H1 (cell line): ENCODE data around the gene NKAIN2. TPM values are rescaled to one million over a fixed set of nuclear protein-coding genes. Genes with fewer than 3 reads are reported as not detected.

Source experiments
- CTCF ChIA-PET: fragments of 300-600 bp; sonication (Branson Sonifier 250); formaldehyde crosslinking; loops from one replicate; lab custom pipeline; 2021; ENCODE audit not compliant: partially characterized antibody; lab: Charles Lee
- POLR2A ChIA-PET: fragments of 300-600 bp; sonication (Branson Sonifier 250); formaldehyde crosslinking; loops from one replicate; lab custom pipeline; 2021; ENCODE audit warnings: inconsistent platforms; ENCODE audit not compliant: partially characterized antibody; lab: Charles Lee
- DNase-seq, 2 experiments: peaks; one replicate each; pipeline versions ENCODE4 v3.0.0 to v3.0.0-alpha.2; 2010 to 2022; ENCODE audit warnings: low spot score in 2 of 2, low read depth in 1 of 2, mixed read lengths in 1 of 2
- FAIRE-seq: peaks from 2 replicates; lab custom pipeline; 2011; peaks lifted over from hg19 to GRCh38; lab: Jason Lieb, UNC
- H2AFZ ChIP-seq: 2 replicates; pipeline ENCODE4 v1.8.1; 2012; ENCODE audit warnings: low read length, inconsistent platforms
- H2AK5ac ChIP-seq: 2 replicates; pipeline ENCODE4 v1.6.1; 2013; ENCODE audit warnings: low read depth, low read length
- H2BK120ac ChIP-seq: replicated peaks from 2 replicates; pipeline ENCODE3; 2013; ENCODE audit warnings: low read depth, low read length, inconsistent platforms
- H2BK12ac ChIP-seq: 2 replicates; pipeline ENCODE4 v1.6.1; 2013; ENCODE audit warnings: low read depth, low read length
- H2BK15ac ChIP-seq: 2 replicates; pipeline ENCODE4 v1.6.1; 2013; ENCODE audit warnings: low read length
- H2BK20ac ChIP-seq: 2 replicates; pipeline ENCODE4 v1.6.1; 2013; ENCODE audit warnings: low read length
- H2BK5ac ChIP-seq: 2 replicates; pipeline ENCODE4 v1.6.1; 2013; ENCODE audit warnings: low read depth, low read length
- H3K14ac ChIP-seq: 2 replicates; pipeline ENCODE4 v1.6.1; 2013; ENCODE audit warnings: inconsistent platforms; ENCODE audit not compliant: insufficient read length
- H3K18ac ChIP-seq: 2 replicates; pipeline ENCODE4 v1.6.1; 2013; ENCODE audit warnings: low read length; ENCODE audit errors: extremely low read depth
- H3K23ac ChIP-seq: 2 replicates; pipeline ENCODE4 v1.6.1; 2013; ENCODE audit warnings: inconsistent platforms; ENCODE audit not compliant: insufficient read length
- H3K23me2 ChIP-seq: 2 replicates; pipeline ENCODE4 v1.6.1; 2013; ENCODE audit warnings: low read depth, low read length
- H3K27ac ChIP-seq: 2 replicates; pipeline ENCODE4 v1.6.1; 2011; ENCODE audit warnings: low read depth, low read length, inconsistent platforms
- H3K27me3 ChIP-seq, 4 experiments: replicated peaks in 1 of 4; 1 replicate in 1 of 4; 2 replicates in 3 of 4; pipeline versions ENCODE4 v1.6.1 to v1.8.1; 2011 to 2013; ENCODE audit warnings: low read length in 3 of 4, mild to moderate bottlenecking in 3 of 4, inconsistent platforms in 2 of 4, mixed read lengths in 2 of 4, moderate library complexity in 1 of 4; ENCODE audit not compliant: control insufficient read depth in 3 of 4, insufficient read depth in 3 of 4; ENCODE audit errors: extremely low read depth in 1 of 4
- H3K36me3 ChIP-seq, 4 experiments: 2 replicates each; pipeline versions ENCODE4 v1.6.1 to v1.8.1; 2011 to 2013; ENCODE audit warnings: mild to moderate bottlenecking in 4 of 4, low read length in 3 of 4, moderate library complexity in 2 of 4, control low read depth in 1 of 4, inconsistent platforms in 1 of 4; ENCODE audit not compliant: insufficient read depth in 4 of 4, control insufficient read depth in 2 of 4
- H3K4ac ChIP-seq: replicated peaks from 2 replicates; pipeline ENCODE3; 2013; ENCODE audit warnings: low read length, low read depth, mixed read lengths, inconsistent platforms; ENCODE audit not compliant: insufficient read length
- H3K4me1 ChIP-seq, 4 experiments: replicated peaks in 1 of 4; 1 replicate in 1 of 4; 2 replicates in 3 of 4; pipeline versions ENCODE4 v1.6.1 to v1.8.1; 2011 to 2013; ENCODE audit warnings: low read length in 3 of 4, inconsistent platforms in 2 of 4, mixed read lengths in 1 of 4; ENCODE audit not compliant: insufficient read depth in 4 of 4, control insufficient read depth in 3 of 4
- H3K4me2 ChIP-seq, 2 experiments: 2 replicates each; pipeline versions ENCODE4 v1.6.1 to v1.8.1; 2011 to 2013; ENCODE audit warnings: low read depth in 2 of 2, low read length in 2 of 2, control low read depth in 1 of 2, inconsistent platforms in 1 of 2, mild to moderate bottlenecking in 1 of 2; ENCODE audit not compliant: insufficient read depth in 1 of 2
- H3K4me3 ChIP-seq, 4 experiments: fragments of 200-600, 300-600 bp in 1 of 4; sonication (generic), shearing (Covaris generic), sonication (Bioruptor Twin) in 1 of 4; 2 replicates each; pipeline versions ENCODE4 v1.5.1 to v1.8.1; 2011 to 2016; ENCODE audit warnings: low read length in 4 of 4, low read depth in 3 of 4, control low read depth in 2 of 4, inconsistent platforms in 2 of 4, mild to moderate bottlenecking in 2 of 4, mixed read lengths in 1 of 4, moderate library complexity in 1 of 4; ENCODE audit not compliant: insufficient read depth in 2 of 4; ENCODE audit errors: extremely low read depth in 1 of 4
- H3K56ac ChIP-seq: replicated peaks from 2 replicates; pipeline ENCODE3; 2013; ENCODE audit warnings: low read depth, mild to moderate bottlenecking, mixed read lengths, low read length, inconsistent platforms; ENCODE audit not compliant: insufficient read length
- H3K79me1 ChIP-seq: 2 replicates; pipeline ENCODE4 v1.6.1; 2013; ENCODE audit warnings: low read depth, low read length, control low read depth
- H3K79me2 ChIP-seq, 2 experiments: 2 replicates each; pipeline versions ENCODE4 v1.6.1 to v1.8.1; 2012 to 2013; ENCODE audit warnings: low read length in 2 of 2, mild to moderate bottlenecking in 2 of 2, inconsistent platforms in 1 of 2; ENCODE audit not compliant: insufficient read depth in 2 of 2, control insufficient read depth in 1 of 2
- H3K9ac ChIP-seq, 4 experiments: replicated peaks in 1 of 4; 1 replicate in 1 of 4; 2 replicates in 3 of 4; pipeline versions ENCODE4 v1.6.1 to v1.8.1; 2011 to 2013; ENCODE audit warnings: low read depth in 3 of 4, low read length in 3 of 4, control low read depth in 2 of 4, mild to moderate bottlenecking in 2 of 4, moderate library complexity in 2 of 4, inconsistent platforms in 1 of 4; ENCODE audit errors: extremely low read depth in 1 of 4
- H3K9me3 ChIP-seq, 2 experiments: 2 replicates each; pipeline versions ENCODE4 v1.6.1 to v1.8.1; 2012 to 2013; ENCODE audit warnings: mild to moderate bottlenecking in 2 of 2, moderate library complexity in 2 of 2, control low read depth in 1 of 2, inconsistent platforms in 1 of 2, low read depth in 1 of 2, low read length in 1 of 2, mixed read lengths in 1 of 2; ENCODE audit not compliant: insufficient read depth in 2 of 2
- H4K20me1 ChIP-seq, 2 experiments: replicated peaks in 1 of 2; 2 replicates each; pipeline versions ENCODE3 to v1.8.1; 2011 to 2013; ENCODE audit warnings: inconsistent platforms in 2 of 2, low read length in 2 of 2, mild to moderate bottlenecking in 1 of 2; ENCODE audit not compliant: insufficient read depth in 2 of 2, control insufficient read depth in 1 of 2
- H4K5ac ChIP-seq: 2 replicates; pipeline ENCODE4 v1.6.1; 2013; ENCODE audit warnings: low read length, low read depth, mixed read lengths, inconsistent platforms; ENCODE audit not compliant: insufficient read length
- H4K8ac ChIP-seq: 2 replicates; pipeline ENCODE4 v1.8.0; 2013; ENCODE audit warnings: mild to moderate bottlenecking, moderate library complexity, low read length, inconsistent platforms; ENCODE audit not compliant: insufficient read depth; ENCODE audit errors: extremely low read depth
- H4K91ac ChIP-seq: replicated peaks from 2 replicates; pipeline ENCODE3; 2013; ENCODE audit warnings: low read length, mixed read lengths, inconsistent platforms; ENCODE audit not compliant: insufficient read length
- CEBPB ChIP-seq: IDR thresholded peaks from 2 replicates; pipeline ENCODE4 v1.6.1; 2012; ENCODE audit warnings: low read depth, low read length
- CHD1 ChIP-seq: IDR thresholded peaks from 2 replicates; pipeline ENCODE4 v1.6.1; 2012; ENCODE audit warnings: low read depth, low read length, improper control_type of control experiment
- CHD2 ChIP-seq: IDR thresholded peaks from 2 replicates; pipeline ENCODE4 v1.6.1; 2012; ENCODE audit warnings: low read length, improper control_type of control experiment
- E2F6 ChIP-seq: IDR thresholded peaks from 2 replicates; pipeline ENCODE4 v1.6.1; 2012; ENCODE audit warnings: inconsistent platforms
- JUND ChIP-seq: IDR thresholded peaks from 2 replicates; pipeline ENCODE4 v1.6.1; 2011; ENCODE audit warnings: mild to moderate bottlenecking, improper control_type of control experiment, low read length
- SIRT6 ChIP-seq: IDR thresholded peaks from one replicate; pipeline ENCODE4 v1.7.1; 2012; ENCODE audit warnings: low read length, inconsistent platforms
- SRF ChIP-seq: IDR thresholded peaks from 2 replicates; pipeline ENCODE4 v1.6.1; 2011; ENCODE audit warnings: mild to moderate bottlenecking, low read depth, low read length, moderate library complexity
- TAF1 ChIP-seq: IDR thresholded peaks from 2 replicates; pipeline ENCODE4 v1.6.1; 2011; ENCODE audit warnings: mild to moderate bottlenecking, low read depth, low read length
- WGBS, 2 experiments: shearing (Covaris generic) in 1 of 2; methylation state at CpG; one replicate each; pipeline versions ENCODE4 v1.1.6 to v1.1.7; 2013 to 2015; ENCODE audit warnings: low lambda C conversion rate in 2 of 2, mixed read lengths in 2 of 2, inconsistent platforms in 1 of 2, low coverage in 1 of 2, missing lambda C conversion rate in 1 of 2; ENCODE audit not compliant: insufficient replicate concordance in 2 of 2, insufficient coverage in 1 of 2, insufficient read length in 1 of 2; ENCODE audit errors: extremely low coverage in 1 of 2, missing lambda C conversion rate in 1 of 2; 5-methylcytosine and 5-hydroxymethylcytosine counted together
- polyA plus RNA-seq, 7 experiments: library from polyadenylated mRNA; depleted of rRNA in 3 of 7; stranded (reverse) in 5 of 7; unstranded in 2 of 7; fragments of >200 nt in 5 of 7; fragments of 200-250 nt in 2 of 7; gene quantifications; 1 replicate in 5 of 7; 2 replicates in 1 of 7; 4 replicates in 1 of 7; pipeline versions ENCODE4 v1.2.1 to v1.2.3, GENCODE V29; 2011 to 2013; ENCODE audit warnings: missing spikeins in 2 of 7, mixed read lengths in 2 of 7
- total RNA-seq: library from RNA; stranded (reverse); fragmentation: NEBNext Ultra II Directional; extraction: Animal tissue kit (Norgen Biotek cat#: 25700); gene quantifications from 2 replicates; pipeline ENCODE4 v1.2.1, GENCODE V29; 2021

NKAIN2 gene
- total and polyA plus RNA-seq, 2 of the 8 experiments (the other 6 are each of a cell fraction or from before 2014, with no cell fraction given) = 0.20 to 0.34 TPM

- Histone ChIP-seq H3K36me3 (no peaks in the 10 kb centered on the region), H4K20me1 (no peaks in the 10 kb centered on the region), H3K9me3 (no peaks in the 10 kb centered on the region), H3K4me2 (no peak overlapping the region), H2BK5ac (no peak overlapping the region), H3K14ac (no peak overlapping the region), H2BK20ac (no peak overlapping the region), H3K4ac (no peak overlapping the region), H2BK12ac (no peak overlapping the region), H3K4me1 (no peaks in the 10 kb centered on the region), H2AFZ (no peak overlapping the region), H3K23me2 (no peaks in the 10 kb centered on the region), H4K91ac (no peak overlapping the region), H3K79me2 (no peaks in the 10 kb centered on the region), H3K27ac (no peak overlapping the region), H3K79me1 (no peaks in the 10 kb centered on the region), H4K8ac (no peak overlapping the region), H2BK120ac (no peak overlapping the region), H2BK15ac (no peak overlapping the region), H3K56ac (no peak overlapping the region), H4K5ac (no peak overlapping the region), H3K27me3 (no peaks in the 10 kb centered on the region), H3K23ac (no peak overlapping the region), H3K18ac (no peak overlapping the region), H3K4me3 (no peak overlapping the region), H3K9ac (no peak overlapping the region), H2AK5ac (no peak overlapping the region)
- ChIA-PET POLR2A (no interaction called here), CTCF (interaction anchor here (1.1 to 1.5 kb wide), 2 partner anchors 9 to 13 kb away, joined by 3 to 4 read pairs; no protein-coding TSS in a partner anchor)
- TF ChIP-seq CHD2 (no peak), SRF (no peak), TAF1 (no peak), CHD1 (no peak), SIRT6 (no peak), CEBPB (no peak), E2F6 (no peak), JUND (no peak)
- 100% methylated on average over 2 of the region's 2 CpGs; no CpG with 5 or more reads in 1 of the 2 experiments for WGBS, 2 experiments
- FAIRE-seq (no peak), DNase-seq (no peak)
Observed at GRCh38 chr6:124132256-124132655, 328.6 kb downstream of the NKAIN2 start.
